GM21447 (cell line): ENCODE data around the gene MC2R.
"Not testable (repeated sequence)": the region's sequence is repeated elsewhere in the genome, so short reads cannot be mapped to it uniquely, and the experiment has no call there.

Source experiments
- ATAC-seq: cut with Tn5 transposase; IDR thresholded peaks from one replicate; pipeline ENCODE4 v1.9.1; 2021; ENCODE audit not compliant: unreplicated experiment

The MC2R gene

DNA sequence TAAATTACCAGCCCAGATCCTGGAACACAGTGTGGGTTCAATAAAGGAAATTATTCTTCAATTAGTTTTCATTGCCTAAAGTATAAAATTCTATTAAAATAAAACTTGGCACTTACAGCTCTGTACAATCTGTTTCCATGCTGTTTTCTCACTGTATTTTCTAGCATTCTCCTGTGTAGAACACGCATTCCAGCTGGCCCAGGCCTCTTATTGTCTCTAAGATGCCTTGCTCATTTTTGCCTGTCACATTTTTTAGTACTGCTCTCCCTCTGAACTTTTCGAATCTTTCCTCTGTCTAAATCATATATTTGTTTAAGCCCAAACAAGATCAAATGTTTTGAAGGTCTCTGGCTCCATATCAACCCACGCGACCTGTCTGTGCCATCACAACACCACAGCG is 20.8 kb downstream of the MC2R start:
- no peak for ATAC-seq

DNA sequence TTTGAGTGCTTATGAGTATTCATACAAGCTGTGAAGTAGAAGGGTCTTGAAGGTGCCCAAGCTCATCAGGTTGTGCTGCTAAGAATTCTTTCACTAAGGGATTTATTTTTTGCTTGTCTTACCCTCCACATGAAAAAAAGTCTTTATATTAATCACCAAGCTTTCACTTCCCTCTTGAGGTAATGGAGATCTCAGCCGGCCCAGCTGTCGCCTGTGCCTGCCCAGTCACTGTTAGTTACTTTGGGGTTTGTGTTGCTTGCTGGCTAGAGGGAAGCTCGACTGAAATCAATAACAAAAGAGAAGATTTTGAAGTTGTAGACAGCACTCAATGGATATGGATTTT is 21.9 kb downstream of the MC2R start:
- ATAC-seq, result peak; percentile 99

DNA sequence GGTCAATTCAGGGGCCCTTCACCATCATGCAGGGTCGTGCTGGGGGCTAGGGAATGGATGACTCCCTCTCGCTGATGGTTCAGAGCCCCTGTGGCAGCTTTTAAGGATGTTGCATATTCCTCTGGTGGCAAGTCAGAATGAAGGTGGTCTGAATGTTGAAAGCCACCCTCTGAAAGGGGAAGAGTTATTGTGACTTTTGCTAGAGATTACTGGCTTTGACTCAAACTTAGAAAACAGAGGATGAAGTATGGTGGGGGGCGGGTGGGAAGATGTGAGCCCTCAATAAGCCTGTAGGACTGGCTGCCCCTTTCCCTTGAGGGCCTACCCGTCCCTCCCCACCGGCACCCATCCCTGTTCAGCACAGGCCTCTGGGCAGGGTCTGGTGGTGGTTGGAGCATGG is 23.2 kb downstream of the MC2R start:
- ATAC-seq, result no peak

DNA sequence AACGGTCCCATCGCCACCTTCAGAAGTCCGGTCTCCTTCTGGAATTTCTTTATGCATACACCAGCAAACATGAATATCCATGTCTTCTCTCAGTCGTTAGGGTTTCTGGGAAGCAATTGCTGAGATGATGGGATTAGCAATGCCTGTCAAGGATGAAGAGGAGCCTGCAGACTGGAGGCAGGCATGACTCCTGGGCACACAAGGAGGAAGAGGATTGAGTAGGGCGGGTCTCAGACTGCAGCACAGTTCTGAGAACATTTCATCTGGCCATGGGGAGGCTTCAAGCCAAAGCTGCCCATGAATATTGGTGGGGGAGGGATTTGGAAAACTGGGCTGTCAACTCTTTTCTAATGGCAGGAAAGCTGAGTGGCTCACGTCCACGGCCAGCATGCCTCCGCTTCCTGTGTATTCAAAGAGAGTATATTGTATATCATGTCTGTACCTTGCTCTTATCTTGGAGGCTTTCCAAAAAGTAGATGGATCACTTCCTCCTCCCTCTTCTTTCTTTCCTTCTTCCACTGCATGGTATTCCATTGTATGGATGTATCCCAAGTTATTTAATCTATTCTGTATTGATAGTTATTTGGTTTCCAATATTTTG is 24.5 kb downstream of the MC2R start:
- ATAC-seq, result no peak

DNA sequence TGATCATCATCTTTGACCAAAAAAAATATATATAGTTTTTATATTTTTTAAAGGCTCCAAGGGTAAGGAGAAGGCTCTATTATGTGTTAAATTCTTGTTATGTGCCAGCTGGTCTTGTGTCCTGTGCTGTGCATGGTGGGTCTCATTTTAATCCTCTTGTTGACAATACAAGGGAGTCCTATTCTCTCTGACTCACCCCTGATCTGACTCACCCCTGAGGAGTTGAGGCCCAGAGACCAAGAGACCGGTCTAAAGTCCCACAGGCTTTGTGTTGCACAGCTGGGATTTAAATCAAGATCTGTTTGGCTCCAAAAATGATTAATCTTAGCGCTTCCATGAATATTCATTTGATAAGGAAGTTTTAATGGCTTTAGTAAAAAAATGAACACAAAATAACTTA is 25.7 kb downstream of the MC2R start:
- no peak for ATAC-seq

DNA sequence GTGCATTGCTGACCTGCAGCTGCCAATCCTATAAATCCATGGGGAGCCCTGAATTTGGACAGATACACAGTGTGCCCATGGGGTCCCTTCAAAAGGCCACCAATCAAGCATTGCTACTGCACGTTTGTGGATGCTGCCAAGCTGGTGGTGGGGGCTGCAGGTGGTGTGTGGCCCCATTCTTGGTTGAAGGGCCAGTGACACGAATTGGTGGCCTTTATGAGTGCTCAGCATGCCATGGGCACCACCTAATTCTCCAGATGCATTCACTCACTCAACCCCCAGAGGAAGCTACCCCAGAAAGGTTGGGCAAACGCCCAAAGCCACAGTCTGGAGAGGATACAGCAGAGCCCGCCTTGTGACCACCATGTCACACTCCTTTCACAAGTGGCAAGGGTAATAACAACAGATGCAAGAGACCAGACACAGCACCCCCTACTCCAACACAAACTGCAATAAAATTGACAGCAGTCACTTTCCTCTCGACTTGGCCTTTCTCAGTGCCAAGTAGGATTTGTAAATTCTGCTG is 27.1 kb downstream of the MC2R start:
- no peak for ATAC-seq

DNA sequence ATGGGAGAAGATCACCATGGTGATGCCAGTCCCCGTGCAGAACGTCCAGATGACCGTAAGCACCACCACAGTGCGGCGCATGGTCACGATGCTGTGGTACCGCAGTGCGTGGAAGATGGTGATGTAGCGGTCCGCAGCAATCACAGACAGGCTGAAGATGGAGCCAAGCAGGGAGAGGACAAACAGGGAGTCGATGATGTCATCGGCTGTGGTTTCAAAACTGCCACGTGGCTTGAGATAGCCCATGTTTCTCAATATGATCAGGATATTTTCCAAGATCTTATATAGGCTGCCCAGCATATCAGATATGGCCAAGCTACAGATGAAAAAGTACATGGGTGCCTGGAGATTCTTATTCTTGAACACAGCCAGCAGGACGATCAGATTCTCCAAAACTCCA is 30.3 kb downstream of the MC2R start:
- ATAC-seq, result no peak

DNA sequence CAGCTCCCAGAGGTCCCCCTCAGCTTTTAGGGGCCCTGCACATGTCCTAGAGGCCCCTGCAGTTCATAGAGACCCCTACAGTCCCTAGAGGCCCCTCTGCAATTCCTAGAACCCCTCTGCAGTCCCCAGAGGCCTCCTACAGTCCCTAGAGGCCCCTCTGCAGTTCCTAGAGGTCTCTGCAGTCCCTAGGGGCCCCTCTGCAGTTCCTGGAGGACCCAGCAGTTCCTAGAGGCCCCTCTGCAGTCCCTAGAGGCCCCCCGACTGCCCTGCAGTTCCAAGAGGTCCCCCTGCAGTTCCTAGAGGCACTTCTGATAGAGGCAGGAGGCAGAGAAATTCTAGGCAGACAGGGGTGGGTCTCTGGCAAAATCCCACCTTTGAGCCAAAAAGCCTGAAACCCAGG is 35.4 kb downstream of the MC2R start:
- ATAC-seq, result no peak

DNA sequence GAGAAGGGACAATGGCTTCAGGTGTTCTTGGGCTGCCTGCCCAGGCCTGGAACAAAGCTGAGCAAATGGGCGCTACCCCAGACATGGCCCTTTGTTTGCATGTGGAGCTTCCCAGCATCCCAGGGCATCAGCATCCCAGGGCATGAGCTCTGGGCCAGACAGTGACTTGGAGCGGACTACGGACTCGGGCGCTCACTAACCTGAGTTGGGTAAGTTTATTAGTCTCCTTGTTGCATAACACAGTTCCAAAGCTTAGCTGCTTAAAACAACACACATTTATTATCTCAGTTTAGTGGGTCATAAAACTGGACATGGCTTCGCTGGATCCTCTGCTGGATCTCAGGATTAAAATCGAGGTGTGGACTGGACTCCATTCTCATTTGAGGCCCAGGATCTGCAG is 35.8 kb downstream of the MC2R start:
- no peak for ATAC-seq

DNA sequence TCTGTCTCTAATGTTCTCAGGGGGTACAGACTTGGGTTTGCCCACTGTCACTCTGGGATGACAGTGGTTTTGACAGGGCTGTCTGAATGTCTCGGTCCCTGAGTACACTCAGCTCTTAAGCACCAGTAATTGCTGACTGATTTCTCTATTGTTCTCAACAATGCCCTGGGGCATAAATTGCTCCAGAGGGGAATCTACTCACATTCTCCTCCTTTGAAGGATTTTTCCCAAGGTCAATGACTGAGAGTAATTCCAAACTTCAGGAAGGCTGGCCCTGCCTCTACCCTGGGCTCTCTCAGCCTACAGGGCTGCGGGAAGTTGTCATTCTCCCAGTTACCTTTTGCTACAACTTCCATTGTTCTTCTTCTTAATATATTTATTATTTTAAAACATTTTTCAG is 36.5 kb downstream of the MC2R start:
- no peak for ATAC-seq

DNA sequence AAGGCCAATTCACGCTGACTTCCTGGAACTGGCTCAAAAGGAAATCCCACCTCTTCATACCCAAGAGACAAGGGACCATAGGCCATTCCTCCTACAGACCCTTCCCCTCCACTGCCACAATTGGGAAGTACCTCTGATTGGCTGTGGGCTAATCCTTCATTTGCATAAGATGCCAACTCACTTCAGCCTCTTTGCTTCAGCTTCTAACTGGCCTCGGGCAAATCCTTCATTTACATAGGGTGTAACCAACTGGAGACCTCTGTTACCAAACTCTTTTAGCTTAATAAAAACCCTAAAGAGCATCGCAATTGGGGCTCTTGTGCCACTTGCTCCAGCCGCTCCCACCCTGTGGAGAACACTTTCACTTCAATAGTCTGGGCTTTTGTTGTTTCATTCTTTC is 38.2 kb downstream of the MC2R start:
- ATAC-seq, result no peak

DNA sequence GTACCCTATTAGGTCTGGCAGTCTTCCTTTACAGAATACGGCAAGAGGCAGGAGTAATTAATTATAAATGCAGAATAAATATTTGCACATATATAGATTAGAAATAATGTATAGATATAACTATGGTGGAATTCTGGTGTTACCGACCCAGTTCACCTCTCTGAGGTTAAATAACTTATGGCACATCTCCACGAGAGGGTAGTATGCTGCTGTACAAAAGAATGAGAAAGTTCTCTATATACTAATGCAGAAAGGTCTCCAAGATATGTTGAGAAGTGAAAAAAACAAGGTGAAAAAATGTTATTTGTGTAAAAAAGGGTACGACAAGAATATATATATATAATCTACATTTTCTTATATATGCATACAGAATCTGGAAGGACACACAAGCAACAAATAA is 40.8 kb downstream of the MC2R start:
- no peak for ATAC-seq

DNA sequence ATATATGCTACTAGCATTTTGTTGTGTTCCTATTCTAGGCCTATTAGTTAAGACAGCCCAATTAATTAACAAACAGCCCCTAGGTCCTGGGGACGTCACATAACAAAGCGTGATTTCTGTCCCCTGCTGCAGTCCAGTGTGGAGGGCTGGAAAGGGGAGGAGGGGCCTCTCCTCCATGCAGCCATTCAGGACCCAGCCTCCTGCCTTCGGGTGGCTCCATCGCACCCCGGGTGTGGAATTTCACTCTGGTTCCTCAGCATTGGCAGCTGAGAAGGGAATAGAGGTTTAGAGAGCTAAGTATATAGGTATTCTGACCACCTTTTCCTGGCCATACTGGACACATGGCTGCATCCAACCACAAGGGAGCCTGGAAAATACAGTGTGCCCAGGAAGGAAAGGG is 42.4 kb downstream of the MC2R start:
- ATAC-seq, result no peak

DNA sequence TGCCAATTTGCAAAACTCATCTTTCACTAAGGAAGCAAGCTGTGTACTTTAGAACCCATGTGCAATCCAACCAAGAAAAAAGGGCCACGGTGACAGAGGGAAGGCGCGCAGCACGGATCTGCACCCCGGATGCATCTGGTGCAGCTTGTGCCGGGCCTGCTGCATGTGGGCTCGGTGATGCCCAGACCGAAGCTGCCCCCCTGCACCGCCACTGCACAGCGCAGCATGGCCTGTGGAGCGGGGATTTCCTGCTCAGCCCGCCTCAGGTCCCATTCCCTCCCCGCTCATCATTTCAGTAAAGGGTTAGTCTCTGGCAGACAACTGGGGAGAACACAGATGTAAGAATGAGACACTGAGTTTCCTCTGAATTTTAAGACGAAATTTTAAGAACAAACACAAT is 43.0 kb downstream of the MC2R start:
- ATAC-seq, result no peak

DNA sequence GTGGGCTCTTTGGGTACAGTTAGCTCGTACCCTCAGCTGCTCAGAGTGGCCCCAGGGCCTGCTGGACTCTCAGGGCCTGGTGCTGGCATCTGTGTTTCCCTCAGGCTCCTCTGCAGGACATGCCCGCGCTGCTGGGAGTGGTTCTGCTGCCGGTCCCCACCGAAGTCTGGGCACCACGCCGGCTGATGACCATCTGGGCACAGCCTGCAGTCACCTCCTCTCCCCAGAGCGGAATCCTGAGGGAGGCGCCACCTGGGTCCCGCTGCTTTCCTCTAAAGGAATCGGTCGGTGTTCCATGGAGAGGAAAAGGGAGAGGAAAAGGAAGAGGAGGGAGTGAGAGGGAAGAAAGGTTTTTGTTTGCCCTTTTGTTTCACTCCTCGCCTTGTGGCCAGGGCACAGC is 43.6 kb downstream of the MC2R start:
- no peak for ATAC-seq

DNA sequence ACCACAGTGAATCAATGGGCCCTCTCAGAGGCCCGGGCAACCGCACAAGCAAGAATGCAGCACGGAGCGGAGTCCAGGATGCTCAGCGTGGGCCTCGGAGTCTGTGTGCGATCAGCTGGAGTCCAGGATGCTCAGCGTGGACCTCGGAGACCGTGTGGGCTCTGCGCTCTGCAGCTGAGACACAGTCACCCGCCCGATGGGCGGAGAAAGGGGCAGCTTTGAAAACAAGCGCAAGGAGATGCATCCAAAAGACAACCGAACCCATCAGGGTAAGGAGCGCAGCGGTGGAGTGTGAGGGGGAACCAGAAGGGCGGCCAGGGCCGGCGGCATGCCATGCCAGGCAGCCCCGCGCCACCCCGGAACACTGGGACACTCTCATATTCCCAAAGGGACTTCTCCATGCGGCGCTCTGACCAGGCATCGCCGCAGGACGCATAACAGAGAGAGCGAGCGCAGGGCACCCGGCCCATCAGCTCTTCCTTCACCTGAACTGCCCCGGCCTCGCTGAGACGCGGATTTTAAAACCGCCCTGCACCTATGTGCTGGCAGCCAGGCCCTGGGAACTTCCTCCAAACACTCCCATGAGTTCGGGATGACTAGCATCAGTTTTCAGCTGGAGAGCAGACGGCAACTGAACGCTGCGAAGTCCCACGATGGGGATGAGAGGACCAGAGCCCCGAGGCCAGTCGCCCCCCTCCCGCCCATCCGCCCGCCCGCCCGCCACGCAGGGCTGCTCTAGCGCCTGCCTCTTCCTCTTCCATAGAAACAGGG is 46.6 kb downstream of the MC2R start:
- ATAC-seq, result no peak

DNA sequence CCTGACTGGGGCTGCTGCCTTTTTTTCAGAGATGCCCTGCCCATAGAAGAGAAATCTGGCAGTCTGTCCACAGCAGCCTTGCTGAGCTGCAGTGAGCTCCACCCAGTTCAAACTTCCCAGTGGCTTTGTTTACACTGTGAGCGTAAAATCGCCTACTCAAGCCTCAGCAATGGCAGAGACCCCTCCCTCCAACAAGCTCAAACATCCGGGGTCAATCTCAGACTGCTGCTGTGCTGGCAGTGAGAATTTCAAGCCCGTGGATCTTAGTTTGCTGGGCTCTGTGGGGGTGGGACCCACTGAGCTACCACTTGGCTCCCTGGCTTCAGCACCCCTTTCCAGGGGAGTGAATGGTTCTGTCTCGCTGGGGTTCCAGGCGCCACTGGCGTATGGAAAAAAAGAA is 52.4 kb downstream of the MC2R start:
- not testable (repeated sequence) for ATAC-seq

DNA sequence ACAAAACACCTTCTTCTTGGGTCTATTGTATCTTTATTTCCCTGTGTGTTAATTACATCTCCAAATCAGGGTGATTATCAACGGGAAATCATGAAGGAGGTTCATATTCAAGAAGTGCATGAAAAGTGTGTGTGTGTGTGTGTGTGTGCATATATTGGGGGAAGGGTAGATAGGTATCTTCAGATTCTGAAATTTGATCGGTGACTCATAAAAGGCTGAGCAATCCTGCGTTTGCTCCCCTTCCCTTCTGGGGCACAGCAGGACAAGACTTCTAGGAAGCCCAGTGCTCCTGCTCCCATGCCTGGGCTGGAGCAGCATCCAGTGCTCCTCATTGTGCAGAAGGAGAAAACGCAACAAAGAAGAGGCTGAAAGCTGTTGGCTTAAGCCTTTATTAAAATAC is 65.5 kb downstream of the MC2R start:
- ATAC-seq, result no peak

DNA sequence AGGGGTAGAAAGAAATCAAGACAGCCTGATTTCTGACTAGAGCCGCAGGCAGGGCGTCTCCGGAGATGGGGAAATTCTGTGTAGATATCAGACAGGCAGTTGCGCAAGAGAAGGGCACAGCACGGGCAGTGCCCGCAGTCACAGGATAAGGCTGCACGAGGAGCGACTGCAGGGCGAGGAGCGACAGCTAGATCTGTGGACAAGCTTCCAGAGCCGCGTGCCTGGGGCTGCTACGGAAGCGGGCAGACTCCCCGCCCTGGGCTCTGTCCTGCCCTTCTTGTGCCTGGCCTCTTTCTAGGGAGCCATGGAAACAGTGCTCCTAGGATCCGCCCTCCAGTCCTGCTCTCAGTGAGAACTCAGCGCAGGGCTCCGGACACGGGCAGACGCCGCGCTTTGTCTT is 78.8 kb downstream of the MC2R start:
- ATAC-seq, result no peak

DNA sequence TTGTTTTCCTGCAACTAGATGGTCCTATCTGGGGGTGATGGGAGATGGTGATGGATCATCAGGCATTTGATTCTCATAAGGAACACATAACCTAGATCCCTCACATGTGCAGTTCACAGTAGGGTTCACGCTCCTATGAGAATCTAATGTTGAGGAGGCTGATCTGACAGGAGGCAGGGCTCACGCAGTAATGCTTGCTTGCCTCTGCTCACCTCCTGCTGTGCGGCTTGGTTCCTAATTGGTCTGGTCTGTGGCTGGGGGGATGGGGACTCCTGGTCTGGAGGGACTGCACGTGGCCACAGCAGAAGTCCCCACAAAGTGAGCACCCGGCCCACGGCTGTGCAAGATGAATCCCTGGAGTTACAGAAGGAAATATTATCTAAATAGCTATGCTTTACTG is 80.1 kb downstream of the MC2R start:
- ATAC-seq, result no peak

DNA sequence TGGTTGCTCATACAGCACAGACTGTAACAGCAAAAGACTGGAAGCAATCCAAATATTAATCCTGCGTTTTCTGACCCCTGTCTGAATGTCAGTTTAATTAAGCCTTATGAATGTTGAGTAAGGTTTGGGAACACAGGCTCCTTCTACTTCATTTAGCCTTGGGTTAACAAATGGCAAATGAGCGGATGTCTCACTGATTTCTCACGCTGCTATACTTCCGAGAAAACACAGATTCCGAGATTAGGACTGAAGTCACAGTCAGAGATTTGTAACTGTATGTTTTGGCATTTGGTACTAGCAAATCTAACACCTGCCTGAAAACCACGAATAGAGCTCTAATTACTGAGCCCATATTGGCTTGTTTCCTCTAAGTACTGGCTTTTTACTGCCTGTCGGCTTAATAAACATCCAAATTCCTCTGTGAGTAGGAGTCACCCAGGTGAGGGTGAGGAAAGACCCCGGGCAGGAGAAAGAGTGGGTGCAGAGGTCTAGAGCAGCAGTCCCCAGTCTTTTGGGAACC is 80.8 kb downstream of the MC2R start:
- ATAC-seq, result no peak
